CD4-positive, alpha-beta T cell treated with Interferon alpha-2 for 1 hour (primary cell): ENCODE data around the gene PAK4.
"Not testable (repeated sequence)": the region's sequence is repeated elsewhere in the genome, so short reads cannot be mapped to it uniquely, and the experiment has no call there.

ENCODE experiments used
- DNase-seq, 2 donors: peaks; one replicate each; pipeline ENCODE4 v3.0.0-alpha.2; 2020 to 2022

The PAK4 gene

DNA sequence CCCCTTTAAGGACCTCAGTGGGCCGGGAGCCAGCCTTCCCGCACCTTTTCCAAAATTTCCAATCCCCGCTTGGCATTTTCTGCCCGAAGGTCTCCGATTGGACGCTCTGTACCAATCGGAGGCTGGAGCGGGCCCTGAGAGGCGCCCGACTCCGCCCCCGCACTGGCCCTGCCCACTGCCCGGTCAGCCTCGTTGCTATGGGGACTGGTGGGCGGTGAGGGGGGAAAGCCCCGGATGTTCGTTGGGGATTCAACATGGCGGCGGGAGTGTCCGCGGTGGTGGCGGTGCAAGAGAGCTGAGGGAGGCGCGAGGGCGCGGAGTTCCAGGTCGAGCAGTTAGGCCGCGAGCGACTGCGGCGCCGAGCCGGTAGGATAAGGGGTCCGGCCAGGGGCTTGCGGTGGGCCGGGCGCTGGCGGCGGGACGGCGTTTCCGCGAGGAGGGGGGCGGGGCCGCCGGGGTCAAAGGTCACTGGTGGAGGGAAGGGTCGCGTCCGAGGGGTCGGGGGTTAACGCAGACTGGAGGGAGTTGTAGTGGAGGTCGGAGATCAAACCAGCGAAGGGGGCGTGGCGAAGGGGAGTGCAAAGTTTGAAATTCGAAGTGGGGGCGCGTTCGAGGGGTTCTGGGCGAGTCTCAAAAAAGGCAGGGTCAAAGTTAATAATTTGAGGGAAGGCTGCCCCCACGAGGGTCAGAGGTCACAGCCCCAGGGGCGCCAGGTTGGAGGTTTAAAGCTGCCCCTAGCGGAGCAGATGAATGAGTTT, at the start of gene PAK4:
PAK4 (plus strand) TSS at position 233 of the 758 bp plus-strand sequence. CDS start 43,768 bp downstream, outside the sequence.
- DNase-seq: peak; percentile 96 to 97

DNA sequence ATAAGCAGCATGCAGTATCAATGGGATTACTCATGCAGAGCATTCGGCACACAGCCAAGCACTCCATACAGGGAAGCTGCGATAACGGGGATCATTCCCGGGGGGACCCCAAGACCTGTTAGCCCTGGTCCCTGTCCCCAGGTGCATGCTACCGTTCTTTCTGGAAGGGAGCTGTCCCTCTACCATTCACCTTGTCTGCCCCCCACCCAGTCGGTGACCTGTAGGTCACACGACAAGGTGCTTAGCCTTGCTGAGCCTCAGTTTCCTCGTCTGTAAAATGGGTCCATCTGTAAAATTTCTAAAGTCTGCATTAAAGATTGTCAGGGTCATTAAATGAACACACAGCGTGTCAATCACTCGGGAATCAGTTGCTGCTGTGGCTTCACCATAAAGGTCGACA, 48.3 kb upstream of the PAK4 start:
- no peak for DNase-seq

GRCh38 chr19:39078436-39079200, 47.0 kb upstream of the PAK4 start:
- DNase-seq: no peak

DNA sequence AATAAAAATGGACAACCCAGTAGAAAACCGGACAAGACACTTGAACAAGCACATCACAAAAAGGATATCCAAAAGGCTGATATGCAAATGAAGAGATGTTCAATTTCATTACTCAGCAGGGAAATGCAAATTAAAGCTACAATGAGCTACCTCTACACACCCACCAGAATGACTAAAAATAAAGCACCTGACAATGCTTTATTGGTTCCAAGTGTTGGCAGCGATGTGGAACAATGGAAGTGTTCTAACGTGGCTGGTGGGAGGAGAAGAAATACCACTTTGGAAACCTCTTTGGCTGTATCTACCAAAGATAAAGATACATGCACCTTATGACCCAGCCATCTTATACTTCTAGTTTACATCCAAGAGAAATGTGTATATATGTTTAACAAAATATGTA, 45.2 kb upstream of the PAK4 start:
- no peak for DNase-seq

DNA sequence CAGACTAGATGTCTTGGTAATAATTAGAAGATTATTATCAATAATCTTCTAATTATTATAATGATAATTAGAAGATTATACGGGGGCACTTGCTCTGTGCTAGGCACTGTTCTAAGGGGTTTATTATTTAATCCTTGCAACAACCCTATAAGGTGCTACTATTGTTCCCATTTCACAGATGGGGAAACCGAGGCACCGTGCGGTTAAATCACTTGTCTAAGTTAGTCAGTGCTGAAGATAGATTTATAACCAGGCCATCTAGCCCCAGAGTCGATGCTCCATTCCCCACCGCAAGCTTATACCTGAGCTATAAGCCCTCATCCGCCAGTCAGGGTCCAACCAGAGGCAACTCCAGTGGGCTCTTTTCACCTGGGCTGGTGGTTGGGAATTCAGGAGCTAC, 43.4 kb upstream of the PAK4 start:
- no peak for DNase-seq

DNA sequence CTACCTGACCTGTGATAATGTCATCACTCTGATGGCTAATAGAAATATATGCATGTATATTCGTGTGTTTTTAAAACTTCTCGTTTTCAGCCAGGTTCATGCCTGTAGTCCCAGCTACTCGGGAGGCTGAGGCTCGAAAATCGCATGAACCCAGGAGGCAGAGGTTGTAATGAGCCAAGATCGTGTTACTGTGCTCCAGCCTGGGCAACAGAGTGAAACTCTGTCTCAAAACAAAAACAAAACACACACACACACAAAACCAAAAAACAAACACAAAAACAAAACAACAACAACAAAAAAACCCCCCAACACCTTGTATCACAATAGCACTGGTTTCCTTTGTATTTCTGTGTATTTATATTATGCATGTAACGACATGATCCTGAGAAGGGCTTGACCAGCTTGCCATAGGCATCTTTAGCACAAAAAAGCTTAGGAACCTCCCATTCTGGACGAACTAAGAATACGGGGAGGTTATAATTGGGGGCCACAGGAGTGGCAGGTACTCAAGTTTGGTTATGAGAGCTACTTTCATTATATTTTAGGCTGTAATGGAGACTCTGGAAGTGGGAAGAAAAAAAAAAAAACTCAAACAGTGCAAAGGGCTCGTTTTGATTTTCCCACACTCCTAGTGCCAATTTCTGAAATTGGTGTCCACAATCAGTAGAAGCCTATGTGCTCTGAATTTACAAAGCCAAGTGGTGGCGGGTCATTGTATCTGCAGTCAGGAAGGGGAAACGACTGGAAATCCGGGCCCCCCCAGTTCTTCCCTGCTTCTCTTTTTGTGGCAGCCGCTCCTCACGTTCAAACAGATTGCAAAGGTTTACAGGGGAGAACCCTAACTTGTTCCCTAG, 42.6 kb upstream of the PAK4 start:
- no peak for DNase-seq

GRCh38 chr19:39083599-39083982, 42.0 kb upstream of the PAK4 start:
- DNase-seq: peak in 1 of 2 donors; percentile 20

GRCh38 chr19:39083983-39084731, 41.4 kb upstream of the PAK4 start, which contains the start of gene ACP7:
Gene ACP7 (plus strand): TSS chr19:39084368. CDS start chr19:39085270, 902 bp downstream.
- peak in 1 of 2 donors; percentile 29 for DNase-seq

- no peak for DNase-seq
Observed at GRCh38 chr19:39084732-39085080, 40.9 kb upstream of the PAK4 start.

GRCh38 chr19:39085392-39085791, 40.2 kb upstream of the PAK4 start:
- DNase-seq: no peak

- no peak for DNase-seq
Observed at GRCh38 chr19:39086386-39086785, 39.2 kb upstream of the PAK4 start.

DNA sequence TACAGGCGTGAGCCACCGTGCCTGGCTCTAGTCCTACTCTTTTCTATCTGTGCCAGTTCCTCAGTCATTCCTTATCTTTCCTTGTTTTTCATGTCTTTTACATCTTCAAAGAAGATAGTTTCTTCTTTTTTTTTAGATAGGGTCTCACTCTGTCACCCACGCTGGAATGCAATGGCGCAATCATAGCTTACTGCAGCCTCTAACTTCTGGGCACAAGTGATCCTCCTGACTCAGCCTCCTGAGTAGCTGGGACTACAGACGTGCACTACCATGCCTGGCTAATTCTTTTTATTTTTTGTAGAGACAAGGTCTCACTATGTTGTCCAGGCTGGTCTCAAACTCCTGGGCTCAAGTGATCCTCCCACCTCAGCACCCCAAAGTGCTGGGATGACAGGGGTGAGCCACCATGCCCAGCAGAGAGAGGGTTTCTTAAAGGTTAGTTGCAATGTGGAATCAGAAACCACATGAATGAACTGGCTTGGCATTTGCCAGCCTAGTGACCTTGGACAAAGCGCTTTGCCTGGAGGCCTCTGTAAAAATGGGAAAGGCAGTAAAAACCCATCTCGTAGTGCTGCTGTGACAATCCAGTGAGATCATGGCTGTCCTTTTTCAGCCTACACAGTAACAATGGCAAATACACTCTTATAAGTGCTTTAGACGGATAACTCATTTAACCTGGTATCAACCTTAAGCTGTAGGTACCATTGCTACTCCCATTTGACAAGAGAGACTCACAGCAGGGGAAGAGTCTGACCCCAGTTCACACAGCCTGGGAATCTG, 37.5 kb upstream of the PAK4 start:
- DNase-seq: no peak

- not testable (repeated sequence) for DNase-seq
Observed at GRCh38 chr19:39090016-39090415, 35.6 kb upstream of the PAK4 start.

DNA sequence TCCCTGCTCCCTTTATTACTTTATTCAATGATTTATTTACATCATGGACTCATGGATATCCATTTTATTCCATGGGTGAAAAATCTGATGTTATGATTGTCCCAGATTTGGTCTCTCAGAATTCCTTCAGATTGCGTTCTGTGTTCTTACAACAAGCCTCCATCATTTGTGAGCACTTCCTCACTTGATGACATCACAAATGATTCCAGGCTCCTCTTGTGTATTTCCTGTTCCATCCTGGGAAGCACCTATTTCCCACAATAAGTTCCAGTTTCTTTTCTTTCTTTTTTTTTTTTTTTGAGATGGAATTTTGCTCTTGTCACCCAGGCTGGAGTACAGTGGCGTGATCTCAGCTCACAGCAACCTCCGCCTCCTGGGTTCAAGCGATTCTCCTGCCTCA, 34.7 kb upstream of the PAK4 start:
- DNase-seq: no peak

DNA sequence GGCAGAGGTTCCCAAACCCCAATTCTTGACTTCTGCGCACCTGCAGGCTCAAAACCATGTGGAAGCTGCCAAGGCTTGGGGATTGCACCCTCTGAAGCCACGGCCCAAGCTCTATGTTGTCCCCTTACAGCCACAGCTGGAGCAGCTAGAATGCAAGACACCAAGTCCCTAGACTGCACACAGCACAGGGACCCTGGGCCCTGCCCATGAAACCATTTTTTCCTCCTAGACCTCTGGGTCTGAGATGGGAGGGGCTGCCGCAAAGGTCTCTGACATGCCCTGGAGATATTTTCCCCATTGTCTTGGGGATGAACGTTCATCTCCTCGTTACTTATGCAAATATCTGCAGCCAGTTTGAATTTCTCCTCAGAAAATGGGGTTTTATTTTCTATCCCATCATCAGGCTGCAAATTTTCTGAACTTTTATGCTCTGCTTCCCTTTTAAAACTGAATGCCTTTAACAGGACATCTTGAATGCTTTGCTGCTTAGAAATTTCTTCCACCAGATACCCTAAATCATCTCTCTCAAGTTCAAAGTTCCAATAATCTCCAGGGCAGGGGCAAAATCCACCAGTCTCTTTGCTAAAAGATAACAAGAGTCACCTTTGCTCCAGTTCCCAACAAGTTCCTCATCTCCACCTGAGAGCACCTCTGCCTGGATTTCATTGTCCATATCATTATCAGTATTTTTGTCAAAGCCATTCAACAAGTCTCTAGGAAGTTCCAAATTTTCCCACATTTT, 29.6 kb upstream of the PAK4 start:
- not testable (repeated sequence) for DNase-seq

- DNase-seq: no peak
Observed at GRCh38 chr19:39097299-39097698, 28.3 kb upstream of the PAK4 start.

DNA sequence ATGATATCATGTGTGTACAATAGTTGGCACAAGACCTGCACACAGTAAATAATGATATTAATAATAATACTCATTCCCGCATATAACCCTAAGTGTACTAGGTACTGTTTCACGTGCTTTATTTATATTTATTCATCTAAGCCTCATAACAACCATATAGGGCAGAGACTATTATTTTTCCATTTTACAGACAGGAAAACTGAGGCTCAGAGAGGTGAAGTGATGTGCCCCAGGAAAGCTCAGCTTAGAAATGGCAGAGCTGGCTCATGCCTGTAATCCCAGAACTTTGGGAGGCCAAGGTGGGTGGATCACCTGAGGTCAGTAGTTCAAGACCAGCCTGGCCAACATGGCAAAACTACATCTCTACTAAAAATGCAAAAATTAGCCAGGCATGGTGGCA, 27.9 kb upstream of the PAK4 start:
- DNase-seq: no peak

- no peak for DNase-seq
Observed at GRCh38 chr19:39098365-39099269, 27.0 kb upstream of the PAK4 start.

DNA sequence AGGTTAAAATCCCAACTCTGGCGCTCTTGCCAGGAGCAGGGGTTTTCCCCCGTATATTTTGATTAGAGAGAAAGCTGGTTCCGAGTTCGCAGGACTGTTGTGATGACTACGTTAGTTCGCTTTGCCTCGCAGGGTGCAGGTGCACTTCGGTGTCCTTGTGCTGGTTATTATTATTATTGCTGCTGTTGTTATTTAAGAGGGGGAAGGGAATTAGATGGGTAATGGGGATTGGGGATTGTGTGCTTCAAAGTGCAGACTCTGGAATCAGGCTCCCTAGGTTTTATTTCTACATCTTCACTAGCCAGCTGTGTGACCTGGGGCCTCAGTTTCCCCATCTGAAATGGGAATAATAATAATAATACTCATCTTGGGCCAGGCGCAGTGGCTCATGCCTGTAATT, 26.2 kb upstream of the PAK4 start:
- DNase-seq: no peak
